Left ventricle myocardium inferior (tissue), 1 donor: ENCODE measurements around the gene HIC1. TPM values are rescaled to one million over a fixed set of nuclear protein-coding genes. Genes with fewer than 3 reads are reported as not detected.

Experiments
- DNase-seq: peaks from one replicate; pipeline ENCODE4 v3.0.0-alpha.2; 2020
- H3K27ac ChIP-seq: fragments of 200-600 bp; replicated peaks from 2 replicates; pipeline ENCODE4 v1.8.0; 2021
- H3K27me3 ChIP-seq: fragments of 200-600 bp; 2 replicates; pipeline ENCODE4 v1.8.0; 2021; ENCODE audit warnings: low read depth
- H3K36me3 ChIP-seq: fragments of 200-600 bp; 2 replicates; pipeline ENCODE4 v1.8.0; 2021
- H3K4me1 ChIP-seq: fragments of 200-600 bp; 2 replicates; pipeline ENCODE4 v1.8.0; 2021
- H3K4me3 ChIP-seq: fragments of 200-600 bp; 2 replicates; pipeline ENCODE4 v1.8.0; 2021; ENCODE audit warnings: mild to moderate bottlenecking, moderate library complexity
- H3K9me3 ChIP-seq: fragments of 200-600 bp; replicated peaks from 2 replicates; pipeline ENCODE4 v1.8.0; 2021
- CTCF ChIP-seq: fragments of 200-600 bp; IDR thresholded peaks from 2 replicates; pipeline ENCODE4 v1.8.0; 2021; ENCODE audit warnings: antibody characterized with exemption, mild to moderate bottlenecking, borderline replicate concordance
- intact Hi-C: fragments of 100-400 bp; cut with micrococcal nuclease; formaldehyde crosslinking; loops from one replicate; pipeline ENCODE4 v1.11.0; 2022
- total RNA-seq: library from RNA; stranded (reverse); fragmentation: NEBNext Ultra II Directional; extraction: Animal tissue kit (Norgen Biotek cat#: 25700); gene quantifications from one replicate; pipeline ENCODE4 v1.2.1, GENCODE V29; 2021
- donor health status: DM: no; HTN: yes; CAD: no; lungs with severe emphysema.

The HIC1 gene
- total RNA-seq, 1 donor from 2014 or later: 23.5 TPM

DNA sequence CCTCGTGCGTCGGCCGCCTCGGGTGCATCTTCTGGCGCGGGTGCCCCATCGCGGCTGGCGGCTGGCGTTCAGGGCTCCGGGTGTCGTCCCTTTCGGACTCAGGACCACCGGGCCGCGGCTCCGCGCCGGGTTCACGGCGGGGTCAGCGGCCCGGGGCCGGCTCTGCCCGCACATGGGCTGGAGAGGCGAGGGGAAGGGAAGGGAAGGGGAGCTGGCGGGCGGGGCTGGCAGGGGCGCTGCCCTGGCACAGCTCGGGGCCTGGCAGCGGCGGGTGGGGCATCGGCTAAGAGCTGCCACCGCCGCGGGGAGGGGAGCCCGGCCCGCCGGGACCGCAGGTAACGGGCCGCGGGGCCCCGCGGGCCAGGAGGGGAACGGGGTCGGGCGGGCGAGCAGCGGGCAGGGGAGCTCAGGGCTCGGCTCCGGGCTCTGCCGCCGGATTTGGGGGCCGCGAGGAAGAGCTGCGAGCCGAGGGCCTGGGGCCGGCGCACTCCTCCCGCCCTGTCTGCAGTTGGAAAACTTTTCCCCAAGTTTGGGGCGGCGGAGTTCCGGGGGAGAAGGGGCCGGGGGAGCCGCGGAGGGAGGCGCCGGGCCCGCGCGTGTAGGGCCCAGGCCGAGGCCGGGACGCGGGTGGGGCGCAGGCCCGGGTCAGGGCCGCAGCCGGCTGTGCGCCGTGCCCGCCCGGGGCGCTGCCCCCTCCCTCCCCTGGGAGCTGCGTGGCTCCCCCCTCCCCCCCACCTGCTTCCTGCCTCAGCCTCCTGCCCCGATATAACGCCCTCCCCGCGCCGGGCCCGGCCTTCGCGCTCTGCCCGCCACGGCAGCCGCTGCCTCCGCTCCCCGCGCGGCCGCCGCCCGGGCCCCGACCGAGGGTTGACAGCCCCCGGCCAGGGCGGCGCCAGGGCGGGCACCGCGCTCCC, 646 bp downstream of the HIC1 start:
- Histone ChIP-seq H3K27me3 (peaks cover 88% of the 10 kb centered on the region), H3K4me1 (peaks cover 81% of the 10 kb centered on the region), H3K4me3 (peak overlapping the region; percentile 84), H3K27ac (peak overlapping the region; percentile 96), H3K9me3 (no peaks in the 10 kb centered on the region), H3K36me3 (peaks cover 33% of the 10 kb centered on the region)
- no peak for TF ChIP-seq CTCF
- intact Hi-C loops: loop anchor here (2.0 kb wide), 1 partner anchor 185 kb away; no protein-coding TSS in a partner anchor
- no peak for DNase-seq

DNA sequence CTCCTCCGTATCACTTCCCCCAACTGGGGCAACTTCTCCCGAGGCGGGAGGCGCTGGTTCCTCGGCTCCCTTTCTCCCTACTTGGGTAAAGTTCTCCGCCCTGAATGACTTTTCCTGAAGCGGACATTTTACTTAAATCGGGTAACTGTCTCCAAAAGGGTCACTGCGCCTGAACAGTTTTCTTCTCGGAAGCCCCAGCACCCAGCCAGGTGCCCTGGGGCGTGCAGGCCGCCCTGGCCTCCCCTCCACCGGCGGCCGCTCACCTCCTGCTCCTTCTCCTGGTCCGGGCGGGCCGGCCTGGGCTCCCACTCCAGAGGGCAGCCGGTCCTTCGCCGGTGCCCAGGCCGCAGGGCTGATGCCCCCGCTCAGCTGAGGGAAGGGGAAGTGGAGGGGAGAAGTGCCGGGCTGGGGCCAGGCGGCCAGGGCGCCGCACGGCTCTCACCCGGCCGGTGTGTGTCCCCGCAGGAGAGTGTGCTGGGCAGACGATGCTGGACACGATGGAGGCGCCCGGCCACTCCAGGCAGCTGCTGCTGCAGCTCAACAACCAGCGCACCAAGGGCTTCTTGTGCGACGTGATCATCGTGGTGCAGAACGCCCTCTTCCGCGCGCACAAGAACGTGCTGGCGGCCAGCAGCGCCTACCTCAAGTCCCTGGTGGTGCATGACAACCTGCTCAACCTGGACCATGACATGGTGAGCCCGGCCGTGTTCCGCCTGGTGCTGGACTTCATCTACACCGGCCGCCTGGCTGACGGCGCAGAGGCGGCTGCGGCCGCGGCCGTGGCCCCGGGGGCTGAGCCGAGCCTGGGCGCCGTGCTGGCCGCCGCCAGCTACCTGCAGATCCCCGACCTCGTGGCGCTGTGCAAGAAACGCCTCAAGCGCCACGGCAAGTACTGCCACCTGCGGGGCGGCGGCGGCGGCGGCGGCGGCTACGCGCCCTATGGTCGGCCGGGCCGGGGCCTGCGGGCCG, 1.6 kb downstream of the HIC1 start:
- peak; percentile 24 for TF ChIP-seq CTCF
- peaks cover 42% of the 10 kb centered on the region for H3K36me3 ChIP-seq
- H3K27ac ChIP-seq: peak overlapping the region; percentile 96
- peaks cover 81% of the 10 kb centered on the region for H3K4me1 ChIP-seq
- peak overlapping the region; percentile 84 for H3K4me3 ChIP-seq
- no peak for DNase-seq
- intact Hi-C loops: no loop called here
- no peaks in the 10 kb centered on the region for H3K9me3 ChIP-seq
- H3K27me3 ChIP-seq: peaks cover 85% of the 10 kb centered on the region

DNA sequence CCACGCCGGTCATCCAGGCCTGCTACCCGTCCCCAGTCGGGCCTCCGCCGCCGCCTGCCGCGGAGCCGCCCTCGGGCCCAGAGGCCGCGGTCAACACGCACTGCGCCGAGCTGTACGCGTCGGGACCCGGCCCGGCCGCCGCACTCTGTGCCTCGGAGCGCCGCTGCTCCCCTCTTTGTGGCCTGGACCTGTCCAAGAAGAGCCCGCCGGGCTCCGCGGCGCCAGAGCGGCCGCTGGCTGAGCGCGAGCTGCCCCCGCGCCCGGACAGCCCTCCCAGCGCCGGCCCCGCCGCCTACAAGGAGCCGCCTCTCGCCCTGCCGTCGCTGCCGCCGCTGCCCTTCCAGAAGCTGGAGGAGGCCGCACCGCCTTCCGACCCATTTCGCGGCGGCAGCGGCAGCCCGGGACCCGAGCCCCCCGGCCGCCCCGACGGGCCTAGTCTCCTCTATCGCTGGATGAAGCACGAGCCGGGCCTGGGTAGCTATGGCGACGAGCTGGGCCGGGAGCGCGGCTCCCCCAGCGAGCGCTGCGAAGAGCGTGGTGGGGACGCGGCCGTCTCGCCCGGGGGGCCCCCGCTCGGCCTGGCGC, 2.4 kb downstream of the HIC1 start:
- Histone ChIP-seq H3K36me3 (peaks cover 47% of the 10 kb centered on the region), H3K4me1 (peaks cover 85% of the 10 kb centered on the region), H3K4me3 (peak overlapping the region; percentile 84), H3K27me3 (peaks cover 85% of the 10 kb centered on the region), H3K27ac (peak overlapping the region; percentile 96), H3K9me3 (no peaks in the 10 kb centered on the region)
- intact Hi-C loops: no loop called here
- DNase-seq: no peak
- TF ChIP-seq CTCF: no peak

DNA sequence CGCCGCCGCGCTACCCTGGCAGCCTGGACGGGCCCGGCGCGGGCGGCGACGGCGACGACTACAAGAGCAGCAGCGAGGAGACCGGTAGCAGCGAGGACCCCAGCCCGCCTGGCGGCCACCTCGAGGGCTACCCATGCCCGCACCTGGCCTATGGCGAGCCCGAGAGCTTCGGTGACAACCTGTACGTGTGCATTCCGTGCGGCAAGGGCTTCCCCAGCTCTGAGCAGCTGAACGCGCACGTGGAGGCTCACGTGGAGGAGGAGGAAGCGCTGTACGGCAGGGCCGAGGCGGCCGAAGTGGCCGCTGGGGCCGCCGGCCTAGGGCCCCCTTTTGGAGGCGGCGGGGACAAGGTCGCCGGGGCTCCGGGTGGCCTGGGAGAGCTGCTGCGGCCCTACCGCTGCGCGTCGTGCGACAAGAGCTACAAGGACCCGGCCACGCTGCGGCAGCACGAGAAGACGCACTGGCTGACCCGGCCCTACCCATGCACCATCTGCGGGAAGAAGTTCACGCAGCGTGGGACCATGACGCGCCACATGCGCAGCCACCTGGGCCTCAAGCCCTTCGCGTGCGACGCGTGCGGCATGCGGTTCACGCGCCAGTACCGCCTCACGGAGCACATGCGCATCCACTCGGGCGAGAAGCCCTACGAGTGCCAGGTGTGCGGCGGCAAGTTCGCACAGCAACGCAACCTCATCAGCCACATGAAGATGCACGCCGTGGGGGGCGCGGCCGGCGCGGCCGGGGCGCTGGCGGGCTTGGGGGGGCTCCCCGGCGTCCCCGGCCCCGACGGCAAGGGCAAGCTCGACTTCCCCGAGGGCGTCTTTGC, 3.1 kb downstream of the HIC1 start:
- Histone ChIP-seq H3K36me3 (peaks cover 51% of the 10 kb centered on the region), H3K27me3 (peaks cover 84% of the 10 kb centered on the region), H3K27ac (peak overlapping the region; percentile 96), H3K9me3 (no peaks in the 10 kb centered on the region), H3K4me3 (peak overlapping the region; percentile 84), H3K4me1 (peaks cover 92% of the 10 kb centered on the region)
- TF ChIP-seq CTCF: no peak
- intact Hi-C loops: no loop called here
- DNase-seq: no peak
